Measurements from ENCODE around the gene LYSMD4. TPM values are rescaled to one million over a fixed set of nuclear protein-coding genes. Genes with fewer than 3 reads are reported as not detected.
"Not testable (repeated sequence)": the region's sequence is repeated elsewhere in the genome, so short reads cannot be mapped to it uniquely, and the experiment has no call there.

The LYSMD4 gene
- total and polyA plus RNA-seq, 9 donors, result 8.0 to 15.5 (median 9.7) TPM

DNA sequence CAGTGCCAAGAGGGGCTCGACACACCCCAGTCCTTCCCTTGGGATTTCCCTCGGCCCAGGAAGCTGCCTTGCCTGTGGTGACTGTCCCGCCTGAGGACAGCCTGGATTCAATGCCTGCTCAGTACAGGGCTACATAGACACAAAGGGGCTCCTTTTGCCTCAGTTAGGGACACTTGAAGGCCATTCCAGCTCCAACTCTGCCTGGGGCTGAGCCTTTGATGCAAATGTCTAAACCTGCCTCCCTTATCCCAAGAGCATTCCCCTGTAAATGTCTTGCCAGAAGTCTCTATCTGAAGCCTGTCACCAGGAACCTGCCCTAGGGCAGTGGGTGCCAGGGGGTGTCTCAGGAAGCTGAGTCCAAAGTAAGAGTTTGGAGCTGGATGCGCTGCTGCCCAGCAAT is 19.3 kb upstream of the LYSMD4 start:
- DNase-seq, result no peak
- H3K4me1 ChIP-seq (ENCODE audit: control insufficient read depth, insufficient read depth, low read length), result no peaks in the 10 kb centered on the region
- no peak overlapping the region for H3K4me3 ChIP-seq (ENCODE audit: low read length)
- H3K9me3 ChIP-seq (replicated peaks; ENCODE audit: control insufficient read depth, low read depth, low read length), result no peaks in the 10 kb centered on the region
- H3K27me3 ChIP-seq (ENCODE audit: control insufficient read depth, insufficient read depth, low read length), result no peaks in the 10 kb centered on the region
- 64% methylated on average over 4 of the region's 4 CpGs for WGBS (ENCODE audit: insufficient coverage)
- H3K27ac ChIP-seq (ENCODE audit: low read length), result no peak overlapping the region
- no peaks in the 10 kb centered on the region for H3K36me3 ChIP-seq (ENCODE audit: control insufficient read depth, insufficient read depth, low read length)

DNA sequence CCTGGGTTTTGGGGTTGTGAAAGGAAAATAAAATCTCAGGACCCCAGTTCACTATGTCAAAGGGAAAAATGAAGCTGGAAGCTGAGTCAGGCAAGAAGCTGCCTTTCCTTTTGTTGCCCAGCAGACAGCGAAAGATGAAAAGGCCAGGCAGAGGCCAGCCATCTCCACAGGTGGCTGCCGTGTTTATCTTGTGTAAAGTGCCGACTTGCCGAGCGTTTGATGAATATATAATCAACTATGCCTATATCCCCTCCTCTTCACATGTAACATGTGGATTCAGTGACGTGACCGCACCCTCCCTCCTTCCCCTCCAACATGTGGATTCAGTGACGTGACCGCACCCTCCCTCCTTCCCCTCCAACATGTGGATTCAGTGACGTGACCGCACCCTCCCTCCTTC is 17.1 kb upstream of the LYSMD4 start:
- WGBS (ENCODE audit: insufficient coverage), result 88% methylated on average over 3 of the region's 11 CpGs

DNA sequence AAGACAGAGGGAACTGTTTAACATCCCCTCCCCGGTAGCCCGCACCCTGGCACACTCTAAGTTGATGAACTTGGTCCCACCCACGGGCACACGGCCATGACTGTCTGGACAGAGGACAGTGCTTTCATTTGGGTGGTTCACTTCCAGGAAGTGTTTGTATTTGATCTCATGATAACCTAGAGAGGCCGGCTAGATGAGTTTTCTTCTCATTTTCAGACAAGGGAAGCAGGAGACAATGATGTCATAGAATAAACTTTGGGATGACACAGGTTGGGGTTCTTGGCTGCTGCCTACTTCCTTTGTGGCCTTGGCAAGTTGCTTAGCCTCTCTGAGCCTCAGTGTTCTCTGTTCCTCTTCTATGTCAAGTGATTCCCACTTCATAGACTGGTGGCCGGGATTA is 16.1 kb upstream of the LYSMD4 start:
- Histone ChIP-seq H3K36me3 (ENCODE audit: control insufficient read depth, insufficient read depth, low read length) (no peaks in the 10 kb centered on the region), H3K4me1 (ENCODE audit: control insufficient read depth, insufficient read depth, low read length) (no peaks in the 10 kb centered on the region), H3K9me3 (replicated peaks; ENCODE audit: control insufficient read depth, low read depth, low read length) (no peaks in the 10 kb centered on the region), H3K27ac (ENCODE audit: low read length) (no peak overlapping the region), H3K4me3 (ENCODE audit: low read length) (no peak overlapping the region), H3K27me3 (ENCODE audit: control insufficient read depth, insufficient read depth, low read length) (no peaks in the 10 kb centered on the region)
- WGBS (ENCODE audit: insufficient coverage), result 78% methylated on average over 5 of the region's 6 CpGs
- no peak for DNase-seq

More for the DNA sequence above, 17.1 kb upstream of the LYSMD4 start:
- not testable (repeated sequence) for H3K36me3 ChIP-seq (ENCODE audit: control insufficient read depth, insufficient read depth, low read length); DNase-seq; H3K4me3 ChIP-seq (ENCODE audit: low read length); H3K27ac ChIP-seq (ENCODE audit: low read length); H3K4me1 ChIP-seq (ENCODE audit: control insufficient read depth, insufficient read depth, low read length); H3K9me3 ChIP-seq (replicated peaks; ENCODE audit: control insufficient read depth, low read depth, low read length); H3K27me3 ChIP-seq (ENCODE audit: control insufficient read depth, insufficient read depth, low read length)

DNA sequence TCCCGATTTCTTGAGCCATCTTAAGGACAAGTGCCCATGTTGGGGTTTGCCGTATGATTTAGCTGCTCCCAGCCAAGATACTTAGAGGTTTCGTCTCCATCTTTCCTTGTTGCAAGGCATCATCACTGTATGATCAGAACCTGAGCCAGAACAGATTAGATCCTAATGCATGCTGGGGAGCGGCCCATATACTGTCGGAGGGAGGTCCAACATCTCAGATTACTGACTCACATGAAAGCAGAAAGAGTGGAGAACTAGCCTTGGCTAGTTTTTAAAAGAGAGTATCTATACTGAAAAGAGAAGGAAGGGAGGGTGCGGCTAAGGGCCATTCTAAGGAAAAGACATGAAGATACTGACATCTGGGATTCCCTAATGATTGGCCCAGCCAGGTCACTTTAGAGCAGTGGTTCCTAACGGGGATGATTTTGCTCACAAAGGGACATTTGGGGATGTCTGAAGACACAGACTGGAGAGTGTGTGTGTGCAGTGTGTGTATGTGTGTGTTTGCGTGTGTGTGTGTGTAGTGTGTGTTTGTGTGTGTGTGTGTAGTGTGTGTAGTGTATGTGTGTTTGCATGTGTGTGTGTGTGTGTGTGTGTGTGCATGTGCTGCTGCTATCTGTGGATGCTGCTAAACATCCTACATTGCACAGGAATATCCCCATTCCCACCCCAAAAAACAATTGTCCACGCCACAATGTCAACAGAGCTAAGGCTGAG is 12.3 kb upstream of the LYSMD4 start:
- Histone ChIP-seq H3K36me3 (ENCODE audit: control insufficient read depth, insufficient read depth, low read length) (no peaks in the 10 kb centered on the region), H3K4me3 (ENCODE audit: low read length) (no peak overlapping the region), H3K4me1 (ENCODE audit: control insufficient read depth, insufficient read depth, low read length) (no peaks in the 10 kb centered on the region), H3K27ac (ENCODE audit: low read length) (no peak overlapping the region), H3K27me3 (ENCODE audit: control insufficient read depth, insufficient read depth, low read length) (no peaks in the 10 kb centered on the region), H3K9me3 (replicated peaks; ENCODE audit: control insufficient read depth, low read depth, low read length) (no peaks in the 10 kb centered on the region)
- 84% methylated on average over 5 of the region's 9 CpGs for WGBS (ENCODE audit: insufficient coverage)
- DNase-seq, result no peak

DNA sequence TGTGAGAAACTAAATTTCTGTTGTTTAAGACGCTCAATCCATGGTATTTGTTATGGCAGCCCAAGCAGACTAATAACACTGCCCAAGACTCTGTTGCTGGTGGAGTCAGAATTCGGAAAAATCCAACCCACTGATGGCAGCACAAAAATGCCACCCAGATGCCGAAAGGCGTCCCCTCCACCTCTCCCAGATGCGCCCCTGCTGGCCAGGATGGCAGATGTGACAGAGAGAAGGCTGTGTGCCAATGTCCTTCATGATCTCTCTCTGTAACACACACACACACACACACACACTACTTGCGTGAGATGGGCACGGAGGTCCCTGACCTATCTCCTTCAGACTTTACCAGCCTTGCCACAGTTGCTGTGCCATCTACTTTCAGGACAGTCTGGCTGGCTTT is 10.9 kb upstream of the LYSMD4 start:
- 60% methylated on average over 4 of the region's 7 CpGs for WGBS (ENCODE audit: insufficient coverage)

DNA sequence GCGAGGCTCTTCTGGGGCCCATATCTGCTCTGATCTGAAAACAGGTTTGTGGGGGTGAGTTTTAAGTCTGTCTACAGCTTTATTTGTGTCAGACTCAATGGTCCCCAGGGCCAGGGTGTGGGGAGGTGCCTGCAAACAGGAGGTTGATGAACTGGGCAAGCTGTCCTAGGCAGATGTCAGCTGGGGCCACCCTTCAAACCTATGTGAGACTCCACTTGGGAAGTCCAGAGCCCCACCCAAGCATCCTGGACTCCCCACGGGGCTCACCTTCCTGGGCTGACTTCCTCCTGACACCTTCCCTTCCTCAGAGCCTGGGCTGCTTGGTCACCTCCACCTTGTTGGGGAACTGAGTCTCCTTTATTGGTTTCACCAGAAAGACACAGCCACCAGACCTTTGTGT is 8.6 kb upstream of the LYSMD4 start:
- DNase-seq, result no peak
- no peak overlapping the region for H3K4me3 ChIP-seq (ENCODE audit: low read length)
- no peaks in the 10 kb centered on the region for H3K9me3 ChIP-seq (replicated peaks; ENCODE audit: control insufficient read depth, low read depth, low read length)
- no peak overlapping the region for H3K27ac ChIP-seq (ENCODE audit: low read length)
- H3K36me3 ChIP-seq (ENCODE audit: control insufficient read depth, insufficient read depth, low read length), result no peaks in the 10 kb centered on the region
- WGBS (ENCODE audit: insufficient coverage), result 80% methylated on average over 2 of the region's 2 CpGs
- H3K27me3 ChIP-seq (ENCODE audit: control insufficient read depth, insufficient read depth, low read length), result no peaks in the 10 kb centered on the region
- H3K4me1 ChIP-seq (ENCODE audit: control insufficient read depth, insufficient read depth, low read length), result no peaks in the 10 kb centered on the region

More for the DNA sequence above, 10.9 kb upstream of the LYSMD4 start:
- H3K9me3 ChIP-seq (replicated peaks; ENCODE audit: control insufficient read depth, low read depth, low read length), result no peaks in the 10 kb centered on the region
- H3K27me3 ChIP-seq (ENCODE audit: control insufficient read depth, insufficient read depth, low read length), result no peaks in the 10 kb centered on the region
- no peak for DNase-seq
- no peaks in the 10 kb centered on the region for H3K4me1 ChIP-seq (ENCODE audit: control insufficient read depth, insufficient read depth, low read length)
- H3K36me3 ChIP-seq (ENCODE audit: control insufficient read depth, insufficient read depth, low read length), result no peaks in the 10 kb centered on the region
- no peak overlapping the region for H3K4me3 ChIP-seq (ENCODE audit: low read length)
- no peak overlapping the region for H3K27ac ChIP-seq (ENCODE audit: low read length)

DNA sequence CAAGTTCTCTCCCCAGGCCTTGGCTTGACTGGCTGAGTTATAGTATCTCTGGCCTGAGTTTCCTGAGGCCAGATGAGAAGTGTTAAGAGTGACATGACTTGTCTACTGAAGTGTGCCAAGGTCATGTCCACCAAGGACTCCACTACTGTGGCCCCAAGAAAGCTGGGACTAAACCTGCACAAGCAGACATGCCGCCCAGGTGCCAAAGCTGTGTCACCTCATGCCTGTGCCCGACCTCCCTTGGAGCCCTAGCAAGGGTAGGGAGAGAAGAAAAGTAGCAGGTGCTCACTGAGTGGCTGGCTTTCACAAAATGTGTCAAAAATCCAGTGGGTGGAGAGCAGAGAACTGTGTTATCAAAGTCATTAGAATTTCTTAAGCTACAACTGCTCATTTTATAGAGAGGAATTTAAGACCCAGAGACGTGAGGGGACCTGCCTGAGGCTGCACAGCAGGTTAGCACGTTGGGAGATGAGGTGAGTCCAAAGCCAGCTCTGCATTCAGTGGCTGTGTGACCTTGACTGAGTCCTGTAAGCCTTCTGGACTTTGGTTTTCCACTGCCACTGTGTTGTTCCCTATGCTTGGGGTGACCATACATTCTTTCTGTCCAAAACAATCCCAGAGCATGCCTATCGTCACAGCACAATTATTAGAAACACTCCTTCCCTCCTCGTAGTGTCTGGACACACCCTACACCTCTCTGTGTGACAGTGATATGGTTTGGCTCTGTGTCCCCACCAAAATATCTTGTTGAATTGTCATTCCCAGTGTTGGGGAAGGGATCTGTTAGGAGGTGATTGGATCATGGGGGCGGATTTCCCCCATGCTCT is 5.0 kb upstream of the LYSMD4 start:
- Histone ChIP-seq H3K36me3 (ENCODE audit: control insufficient read depth, insufficient read depth, low read length) (no peaks in the 10 kb centered on the region), H3K27ac (ENCODE audit: low read length) (no peak overlapping the region), H3K4me1 (ENCODE audit: control insufficient read depth, insufficient read depth, low read length) (peaks cover 3% of the 10 kb centered on the region), H3K9me3 (replicated peaks; ENCODE audit: control insufficient read depth, low read depth, low read length) (no peaks in the 10 kb centered on the region), H3K27me3 (ENCODE audit: control insufficient read depth, insufficient read depth, low read length) (no peaks in the 10 kb centered on the region), H3K4me3 (ENCODE audit: low read length) (no peak overlapping the region)
- 79% methylated on average over 4 of the region's 7 CpGs for WGBS (ENCODE audit: insufficient coverage)
- DNase-seq, result no peak

DNA sequence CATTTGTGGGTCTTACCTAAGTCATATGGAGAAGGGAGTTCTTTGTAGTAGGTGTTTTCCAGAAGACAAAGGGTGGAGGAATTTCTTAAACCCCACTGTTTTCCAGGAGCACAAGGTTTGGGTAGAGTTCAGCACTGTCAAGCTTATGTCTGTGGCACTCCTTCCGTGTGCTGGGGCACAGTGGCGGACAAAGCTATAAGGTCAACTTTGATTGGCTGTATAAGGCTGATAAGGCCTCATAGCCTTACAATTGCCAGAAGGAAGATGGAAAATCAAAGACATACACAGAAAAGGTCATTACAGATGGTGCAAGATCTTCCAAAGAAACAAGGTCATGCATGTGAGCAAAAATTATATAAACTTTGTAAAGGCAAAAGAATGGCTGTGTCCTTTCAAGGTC is 3.5 kb upstream of the LYSMD4 start:
- H3K27ac ChIP-seq (ENCODE audit: low read length), result no peak overlapping the region
- no peaks in the 10 kb centered on the region for H3K27me3 ChIP-seq (ENCODE audit: control insufficient read depth, insufficient read depth, low read length)
- no peaks in the 10 kb centered on the region for H3K36me3 ChIP-seq (ENCODE audit: control insufficient read depth, insufficient read depth, low read length)
- H3K4me3 ChIP-seq (ENCODE audit: low read length), result no peak overlapping the region
- WGBS (ENCODE audit: insufficient coverage), result 95% methylated on average over 2 of the region's 2 CpGs
- H3K9me3 ChIP-seq (replicated peaks; ENCODE audit: control insufficient read depth, low read depth, low read length), result no peaks in the 10 kb centered on the region
- H3K4me1 ChIP-seq (ENCODE audit: control insufficient read depth, insufficient read depth, low read length), result peaks cover 12% of the 10 kb centered on the region
- DNase-seq, result no peak

DNA sequence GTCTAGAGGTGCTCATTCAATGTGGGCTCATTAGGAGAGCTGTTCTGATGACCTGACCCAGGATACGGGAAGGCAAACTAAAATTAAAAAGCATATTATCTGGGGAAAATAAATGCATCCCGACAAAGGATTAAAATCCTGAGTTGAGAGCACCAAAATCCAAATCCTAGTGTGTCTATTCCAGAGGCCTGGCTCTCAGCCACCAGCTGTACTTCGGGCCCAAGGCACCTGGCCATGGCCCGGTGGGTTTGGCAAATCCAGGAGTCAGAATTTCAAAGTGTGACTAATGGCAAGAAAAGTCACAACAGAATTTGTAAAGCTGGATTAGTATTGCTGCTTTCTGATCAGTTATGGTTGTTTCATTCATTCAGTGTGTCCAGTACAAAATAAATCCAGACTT is 2.6 kb upstream of the LYSMD4 start:
- no peaks in the 10 kb centered on the region for H3K27me3 ChIP-seq (ENCODE audit: control insufficient read depth, insufficient read depth, low read length)
- WGBS (ENCODE audit: insufficient coverage), result 67% methylated on average over 1 of the region's 4 CpGs
- no peak overlapping the region for H3K27ac ChIP-seq (ENCODE audit: low read length)

DNA sequence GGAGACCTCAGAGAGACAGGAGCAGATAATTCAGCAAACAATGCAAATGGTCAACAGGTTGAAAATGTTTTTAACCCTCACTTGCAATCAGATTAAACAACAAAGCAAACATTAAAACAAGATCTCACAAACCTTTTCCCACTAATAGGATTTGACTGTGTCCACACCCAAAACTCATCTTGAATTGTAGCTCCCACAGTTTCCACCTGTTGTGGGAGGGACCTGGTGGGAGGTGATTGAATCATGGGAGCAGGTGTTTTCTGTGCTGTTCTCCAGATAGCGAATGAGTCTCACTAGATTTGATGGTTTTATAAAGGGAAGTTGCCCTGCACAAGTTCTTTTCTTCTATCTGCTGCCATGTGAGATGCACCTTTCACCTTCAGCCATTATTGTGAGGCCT is 1.3 kb upstream of the LYSMD4 start:
- no CpG with 5 or more reads among the region's 1 CpG for WGBS (ENCODE audit: insufficient coverage)
- Histone ChIP-seq H3K27ac (ENCODE audit: low read length) (no peak overlapping the region), H3K27me3 (ENCODE audit: control insufficient read depth, insufficient read depth, low read length) (no peaks in the 10 kb centered on the region), H3K4me3 (ENCODE audit: low read length) (no peak overlapping the region), H3K4me1 (ENCODE audit: control insufficient read depth, insufficient read depth, low read length) (peaks cover 17% of the 10 kb centered on the region), H3K9me3 (replicated peaks; ENCODE audit: control insufficient read depth, low read depth, low read length) (no peaks in the 10 kb centered on the region), H3K36me3 (ENCODE audit: control insufficient read depth, insufficient read depth, low read length) (peaks cover 7% of the 10 kb centered on the region)
- no peak for DNase-seq

More for the DNA sequence above, 2.6 kb upstream of the LYSMD4 start:
- no peak for DNase-seq
- Histone ChIP-seq H3K4me3 (ENCODE audit: low read length) (no peak overlapping the region), H3K9me3 (replicated peaks; ENCODE audit: control insufficient read depth, low read depth, low read length) (no peaks in the 10 kb centered on the region), H3K4me1 (ENCODE audit: control insufficient read depth, insufficient read depth, low read length) (peaks cover 17% of the 10 kb centered on the region), H3K36me3 (ENCODE audit: control insufficient read depth, insufficient read depth, low read length) (peaks cover 5% of the 10 kb centered on the region)
